Smooth muscle cell (in vitro differentiated cells): Measurements from ENCODE around the gene PHOSPHO1. TPM values are rescaled to one million over a fixed set of nuclear protein-coding genes. Genes with fewer than 3 reads are reported as not detected.

Source experiments
- DNase-seq: peaks from one replicate; lab custom pipeline; 2025; ENCODE audit not compliant: unreplicated experiment; lab: John Stamatoyannopoulos, UW
- H2AFZ ChIP-seq: fragments of 200-600 bp; sonication (generic); 2 replicates; pipeline ENCODE4 v1.6.0; 2016; ENCODE audit warnings: antibody characterized with exemption, low read depth, mild to moderate bottlenecking
- H3F3A ChIP-seq: fragments of 200-600 bp; sonication (generic); 2 replicates; pipeline ENCODE4 v1.6.0; 2017; ENCODE audit warnings: antibody characterized with exemption, low read depth
- H3K27ac ChIP-seq: fragments of 200-600 bp; sonication (generic); 2 replicates; pipeline ENCODE4 v1.5.1; 2016; ENCODE audit warnings: low read depth, mild to moderate bottlenecking
- H3K27me3 ChIP-seq: fragments of 200-600 bp; sonication (generic); 2 replicates; pipeline ENCODE4 v1.6.1; 2016; ENCODE audit warnings: low read depth, mild to moderate bottlenecking
- H3K36me3 ChIP-seq: fragments of 200-600 bp; sonication (generic); 2 replicates; pipeline ENCODE4 v1.5.1; 2016; ENCODE audit warnings: low read depth
- H3K4me1 ChIP-seq: fragments of 200-600 bp; sonication (generic); 2 replicates; pipeline ENCODE4 v1.5.1; 2016; ENCODE audit warnings: low read depth
- H3K4me2 ChIP-seq: fragments of 200-600 bp; sonication (generic); 2 replicates; pipeline ENCODE4 v1.6.0; 2016; ENCODE audit warnings: mild to moderate bottlenecking
- H3K4me3 ChIP-seq: fragments of 200-600 bp; sonication (generic); 2 replicates; pipeline ENCODE4 v1.5.1; 2016; ENCODE audit warnings: mild to moderate bottlenecking
- H3K79me2 ChIP-seq: fragments of 200-600 bp; sonication (generic); 2 replicates; pipeline ENCODE4 v1.6.0; 2016; ENCODE audit warnings: low read depth, mild to moderate bottlenecking
- H3K9ac ChIP-seq: fragments of 200-600 bp; sonication (generic); 2 replicates; pipeline ENCODE4 v1.6.0; 2016; ENCODE audit warnings: low read depth
- H3K9me3 ChIP-seq: fragments of 200-600 bp; sonication (generic); replicated peaks from 2 replicates; pipeline ENCODE4 v1.5.1; 2016; ENCODE audit warnings: low read depth
- H4K20me1 ChIP-seq: fragments of 200-600 bp; sonication (generic); 2 replicates; pipeline ENCODE4 v1.6.0; 2016; ENCODE audit warnings: low read depth
- CTCF ChIP-seq: fragments of 200-600 bp; sonication (generic); IDR thresholded peaks from 2 replicates; pipeline ENCODE4 v1.5.1; 2017; ENCODE audit warnings: borderline replicate concordance, mild to moderate bottlenecking, antibody characterized with exemption; ENCODE audit not compliant: insufficient read depth, poor library complexity, severe bottlenecking
- WGBS: methylation state at CpG from one replicate; pipeline ENCODE4 v1.1.7; 2016; ENCODE audit warnings: low lambda C conversion rate; 5-methylcytosine and 5-hydroxymethylcytosine counted together
- polyA plus RNA-seq: library from polyadenylated mRNA; unstranded; fragments of >200 nt; fragmentation: Nextera tagmentation; extraction: Ambion mirVana; gene quantifications from 2 replicates; pipeline ENCODE4 v1.2.1, GENCODE V29; 2016
- total RNA-seq: library from RNA; depleted of rRNA; stranded (reverse); fragments of >200 nt; gene quantifications from 2 replicates; pipeline ENCODE4 v1.2.3, GENCODE V29; 2014

Gene PHOSPHO1
- total and polyA plus RNA-seq, 2 experiments from 2014 or later: 3.0 to 4.2 TPM

GRCh38 chr17:49244839-49245238 is 14.3 kb upstream of the PHOSPHO1 start:
- H3K27ac ChIP-seq: no peak overlapping the region
- no peak for TF ChIP-seq CTCF
- no peak overlapping the region for H3K4me2 ChIP-seq
- 88% methylated on average over 4 of the region's 4 CpGs for WGBS
- DNase-seq: no peak
- H3K9me3 ChIP-seq: no peaks in the 10 kb centered on the region
- H3K4me3 ChIP-seq: no peak overlapping the region
- no peaks in the 10 kb centered on the region for H3K27me3 ChIP-seq
- H4K20me1 ChIP-seq: no peaks in the 10 kb centered on the region
- H3K79me2 ChIP-seq: no peaks in the 10 kb centered on the region
- H3F3A ChIP-seq: no peaks in the 10 kb centered on the region
- H2AFZ ChIP-seq: no peak overlapping the region
- H3K36me3 ChIP-seq: no peaks in the 10 kb centered on the region
- H3K4me1 ChIP-seq: no peaks in the 10 kb centered on the region
- H3K9ac ChIP-seq: no peak overlapping the region

DNA sequence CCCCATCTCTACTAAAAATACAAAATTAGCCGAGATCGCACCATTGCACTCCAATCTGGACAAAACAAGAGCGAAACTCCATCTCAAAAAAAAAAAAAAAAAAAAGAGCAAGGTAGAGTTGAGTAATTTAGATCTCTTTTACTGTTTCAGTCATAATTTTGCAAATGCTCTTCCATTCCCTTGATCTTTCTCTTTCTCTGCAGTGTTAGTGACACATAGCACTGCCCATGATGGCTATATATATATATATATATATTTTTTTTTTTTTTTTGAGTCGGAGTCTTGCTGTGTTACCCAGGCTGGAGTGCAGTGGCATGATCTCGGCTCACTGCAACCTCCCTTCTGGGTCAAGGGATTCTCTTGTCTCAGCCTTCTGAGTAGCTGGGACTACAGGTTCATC is 12.2 kb upstream of the PHOSPHO1 start:
- Histone ChIP-seq H3K4me2 (no peak overlapping the region), H3K4me1 (no peaks in the 10 kb centered on the region), H3K9ac (no peak overlapping the region), H2AFZ (no peak overlapping the region), H3K36me3 (no peaks in the 10 kb centered on the region), H3K4me3 (no peak overlapping the region), H3K27ac (no peak overlapping the region), H4K20me1 (no peaks in the 10 kb centered on the region), H3K27me3 (no peaks in the 10 kb centered on the region), H3K79me2 (no peaks in the 10 kb centered on the region), H3K9me3 (no peaks in the 10 kb centered on the region), H3F3A (no peaks in the 10 kb centered on the region)
- TF ChIP-seq CTCF: no peak
- no peak for DNase-seq
- 92% methylated on average over 5 of the region's 5 CpGs for whole genome bisulfite sequencing

- Histone ChIP-seq H3K27me3 (no peaks in the 10 kb centered on the region), H3K9me3 (no peaks in the 10 kb centered on the region), H3K9ac (no peak overlapping the region), H4K20me1 (no peaks in the 10 kb centered on the region), H3K79me2 (no peaks in the 10 kb centered on the region), H3K4me1 (no peaks in the 10 kb centered on the region), H2AFZ (no peak overlapping the region), H3K4me3 (no peak overlapping the region), H3K36me3 (no peaks in the 10 kb centered on the region), H3K4me2 (no peak overlapping the region), H3F3A (no peaks in the 10 kb centered on the region), H3K27ac (no peak overlapping the region)
- no peak for DNase-seq
- WGBS: 93% methylated on average over 9 of the region's 9 CpGs
- no peak for TF ChIP-seq CTCF
Measured at GRCh38 chr17:49241692-49242397, 11.3 kb upstream of the PHOSPHO1 start.

DNA sequence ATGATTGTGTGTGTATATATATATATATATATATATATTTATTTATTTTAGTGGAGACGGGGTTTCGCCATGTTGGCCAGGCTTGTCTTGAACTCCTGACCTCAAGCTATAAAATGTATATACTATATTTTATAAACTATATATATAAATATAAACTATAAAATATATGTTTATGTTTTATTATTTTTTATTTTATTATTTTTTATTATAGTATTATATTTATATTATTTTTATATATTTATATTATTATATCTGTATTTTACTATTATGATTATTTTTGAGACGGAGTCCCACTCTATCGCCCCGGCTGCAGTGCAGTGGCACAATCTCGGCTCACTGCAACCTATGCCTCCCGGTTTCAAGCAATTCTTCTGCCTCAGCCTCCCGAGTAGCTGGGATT is 10.5 kb upstream of the PHOSPHO1 start:
- H3K27me3 ChIP-seq: no peaks in the 10 kb centered on the region
- whole genome bisulfite sequencing: 98% methylated on average over 8 of the region's 8 CpGs
- H3K9me3 ChIP-seq: no peaks in the 10 kb centered on the region
- H4K20me1 ChIP-seq: no peaks in the 10 kb centered on the region
- H3K9ac ChIP-seq: no peak overlapping the region
- no peaks in the 10 kb centered on the region for H3K36me3 ChIP-seq
- no peaks in the 10 kb centered on the region for H3F3A ChIP-seq
- no peak overlapping the region for H3K4me2 ChIP-seq
- no peak overlapping the region for H3K4me3 ChIP-seq
- no peak overlapping the region for H2AFZ ChIP-seq
- DNase-seq: no peak
- H3K27ac ChIP-seq: no peak overlapping the region
- no peaks in the 10 kb centered on the region for H3K79me2 ChIP-seq
- no peaks in the 10 kb centered on the region for H3K4me1 ChIP-seq
- no peak for TF ChIP-seq CTCF
